Measurements from ENCODE around the gene CEACAM1. TPM values are rescaled to one million over a fixed set of nuclear protein-coding genes. Genes with fewer than 3 reads are reported as not detected.

Gene CEACAM1
- total and polyA plus RNA-seq, 9 of the 15 experiments (the other 6 are each of a cell fraction or from before 2014, with no cell fraction given), result 0.04 to 0.16 (median 0.10) TPM; not detected in 1

DNA sequence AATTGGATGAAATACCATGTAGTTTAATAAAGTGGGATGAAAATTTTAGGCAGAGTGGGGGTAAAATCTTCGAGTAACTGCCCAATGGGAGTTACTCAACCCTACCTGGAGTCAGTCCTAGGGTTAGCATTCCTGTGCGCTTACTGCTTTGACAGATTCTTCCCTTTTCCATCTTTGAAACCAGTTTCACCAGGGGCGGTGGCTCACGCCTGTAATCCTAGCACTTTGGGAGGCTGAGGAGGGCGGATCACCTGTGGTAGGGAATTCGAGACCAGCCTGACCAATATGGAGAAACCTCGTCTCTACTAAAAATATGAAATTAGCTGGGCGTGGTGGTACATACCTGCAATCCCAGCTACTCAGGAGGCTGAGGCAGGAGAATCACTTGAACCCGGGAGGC lies 48.5 kb downstream of the CEACAM1 start:
- WGBS (ENCODE audit: insufficient coverage, low coverage, missing lambda C conversion rate), result 1% methylated on average over 9 of the region's 9 CpGs
- no peak for ATAC-seq
- Histone ChIP-seq H3K27me3 (ENCODE audit: control insufficient read depth in 2 of 2, insufficient read depth in 2 of 2, low read length in 2 of 2) (peaks cover 4 to 5% of the 10 kb centered on the region in 2 experiments; a peak in 2 of 5 replicates), H3K4me1 (replicated peaks in 1 of 2; ENCODE audit: control insufficient read depth in 2 of 2, insufficient read depth in 2 of 2, low read length in 2 of 2) (no peaks in the 10 kb centered on the region), H3K9me1 (ENCODE audit: control insufficient read depth, insufficient read depth, low read length) (no peaks in the 10 kb centered on the region), H3K27ac (ENCODE audit: extremely low read depth, low read depth, low read length) (no peak overlapping the region), H3K79me2 (ENCODE audit: control insufficient read depth, insufficient read depth, low read length) (no peaks in the 10 kb centered on the region), H3K4me3 (no peak overlapping the region), H3K36me3 (ENCODE audit: control insufficient read depth, insufficient read depth, low read length) (no peaks in the 10 kb centered on the region), H2AFZ (ENCODE audit: low read depth, low read length) (no peak overlapping the region), H4K20me1 (replicated peaks; ENCODE audit: control insufficient read depth, insufficient read depth, low read length) (no peaks in the 10 kb centered on the region), H3K9ac (ENCODE audit: insufficient read depth in 1 of 2, low read depth in 2 of 2, low read length in 2 of 2) (no peak overlapping the region), H3K4me2 (ENCODE audit: insufficient read depth, low read length) (no peak overlapping the region), H3K9me3 (replicated peaks; ENCODE audit: control insufficient read depth, insufficient read depth, low read depth, low read length) (no peaks in the 10 kb centered on the region)
- intact Hi-C loops (cut with micrococcal nuclease) (no loop called here), in situ Hi-C loops (cut with MboI) (no loop called here)
- BruUV-seq (replicated peaks), result no TSS peak
- TF ChIP-seq TAF7 (tag; IDR thresholded peaks at IDR 0.05) (no peak), CCNT2 (IDR thresholded peaks at IDR 0.05; ENCODE audit: borderline replicate concordance, extremely low read depth, insufficient read length, low read depth, low read length) (no peak), MAZ (CRISPR knock-in tag; conservative IDR thresholded peaks at IDR 0.05 in 1 of 2, IDR thresholded peaks at IDR 0.05 in 1 of 2) (no peak)
- TF ChIP-seq, protein P1, sequence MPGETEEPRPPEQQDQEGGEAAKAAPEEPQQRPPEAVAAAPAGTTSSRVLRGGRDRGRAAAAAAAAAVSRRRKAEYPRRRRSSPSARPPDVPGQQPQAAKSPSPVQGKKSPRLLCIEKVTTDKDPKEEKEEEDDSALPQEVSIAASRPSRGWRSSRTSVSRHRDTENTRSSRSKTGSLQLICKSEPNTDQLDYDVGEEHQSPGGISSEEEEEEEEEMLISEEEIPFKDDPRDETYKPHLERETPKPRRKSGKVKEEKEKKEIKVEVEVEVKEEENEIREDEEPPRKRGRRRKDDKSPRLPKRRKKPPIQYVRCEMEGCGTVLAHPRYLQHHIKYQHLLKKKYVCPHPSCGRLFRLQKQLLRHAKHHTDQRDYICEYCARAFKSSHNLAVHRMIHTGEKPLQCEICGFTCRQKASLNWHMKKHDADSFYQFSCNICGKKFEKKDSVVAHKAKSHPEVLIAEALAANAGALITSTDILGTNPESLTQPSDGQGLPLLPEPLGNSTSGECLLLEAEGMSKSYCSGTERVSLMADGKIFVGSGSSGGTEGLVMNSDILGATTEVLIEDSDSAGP (CRISPR knock-in tag; IDR thresholded peaks at IDR 0.05), result no peak
- no peak for DNase-seq (ENCODE audit: extremely low read depth in 1 of 4, low spot score in 3 of 4)
- no peak for FAIRE-seq
- POLR2A ChIA-PET, result interaction anchor here (1.0 kb wide), 1 partner anchor 13 kb away, joined by 3 read pairs; no protein-coding TSS in a partner anchor
- CTCF ChIA-PET (ENCODE audit: low intra/inter-chr PET ratio), result no interaction called here

Measured in K562 (cell line).